Activated CD8-positive, alpha-beta memory T cell treated with anti-CD3 and anti-CD28 coated beads, Interleukin-2, amount 50 U/mL, for 48 hours (primary cell): ENCODE measurements around the gene EXD3.
A peak's percentile ranks its signal among the peaks of the same experiment; 100 is the strongest.
"Not testable (repeated sequence)": the region's sequence is repeated elsewhere in the genome, so short reads cannot be mapped to it uniquely, and the experiment has no call there.

Source experiments
- DNase-seq: peaks from one replicate; pipeline ENCODE4 v3.0.0-alpha.2; 2020

Gene EXD3, protein sequence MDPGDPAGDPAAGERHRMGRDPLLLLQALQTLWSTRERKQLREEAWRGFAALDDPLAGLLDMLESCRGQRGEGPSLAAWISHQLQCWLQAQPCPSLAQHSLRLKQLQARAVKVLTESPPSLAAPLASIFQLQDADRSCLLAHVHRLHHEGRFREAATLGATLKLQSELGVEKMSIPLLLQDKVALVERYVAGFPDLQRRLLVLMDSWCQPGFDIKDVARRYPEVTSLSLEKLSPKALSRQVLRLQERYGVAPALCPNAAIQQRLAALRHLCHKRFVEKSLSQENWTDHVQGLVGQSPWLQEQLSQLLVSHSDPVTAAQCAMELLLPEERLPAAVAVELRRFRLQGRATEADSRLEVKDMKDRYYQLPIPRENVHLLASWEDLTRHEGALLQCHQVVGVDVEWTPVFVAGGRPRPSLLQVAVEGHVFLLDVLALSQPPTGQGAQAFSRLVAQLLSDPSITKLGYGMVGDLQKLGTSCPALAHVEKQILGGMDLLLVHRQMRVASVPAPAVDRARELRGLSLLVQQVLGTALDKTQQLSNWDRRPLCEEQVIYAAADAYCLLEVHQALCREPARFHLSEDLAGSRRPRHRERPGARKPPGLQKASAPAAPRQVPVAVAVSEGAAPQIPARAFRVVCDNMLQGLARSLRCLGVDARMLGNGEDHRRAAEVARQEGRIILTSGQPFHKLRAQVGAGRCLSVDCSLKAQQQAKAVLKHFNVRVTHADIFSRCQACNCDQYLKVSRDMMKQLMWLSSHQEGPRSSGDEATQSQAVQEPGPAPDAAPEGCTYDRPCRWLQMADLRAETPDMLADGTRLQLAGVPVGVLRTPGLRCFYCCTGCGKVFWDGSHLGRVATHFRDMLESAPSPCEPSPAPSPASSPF

DNA sequence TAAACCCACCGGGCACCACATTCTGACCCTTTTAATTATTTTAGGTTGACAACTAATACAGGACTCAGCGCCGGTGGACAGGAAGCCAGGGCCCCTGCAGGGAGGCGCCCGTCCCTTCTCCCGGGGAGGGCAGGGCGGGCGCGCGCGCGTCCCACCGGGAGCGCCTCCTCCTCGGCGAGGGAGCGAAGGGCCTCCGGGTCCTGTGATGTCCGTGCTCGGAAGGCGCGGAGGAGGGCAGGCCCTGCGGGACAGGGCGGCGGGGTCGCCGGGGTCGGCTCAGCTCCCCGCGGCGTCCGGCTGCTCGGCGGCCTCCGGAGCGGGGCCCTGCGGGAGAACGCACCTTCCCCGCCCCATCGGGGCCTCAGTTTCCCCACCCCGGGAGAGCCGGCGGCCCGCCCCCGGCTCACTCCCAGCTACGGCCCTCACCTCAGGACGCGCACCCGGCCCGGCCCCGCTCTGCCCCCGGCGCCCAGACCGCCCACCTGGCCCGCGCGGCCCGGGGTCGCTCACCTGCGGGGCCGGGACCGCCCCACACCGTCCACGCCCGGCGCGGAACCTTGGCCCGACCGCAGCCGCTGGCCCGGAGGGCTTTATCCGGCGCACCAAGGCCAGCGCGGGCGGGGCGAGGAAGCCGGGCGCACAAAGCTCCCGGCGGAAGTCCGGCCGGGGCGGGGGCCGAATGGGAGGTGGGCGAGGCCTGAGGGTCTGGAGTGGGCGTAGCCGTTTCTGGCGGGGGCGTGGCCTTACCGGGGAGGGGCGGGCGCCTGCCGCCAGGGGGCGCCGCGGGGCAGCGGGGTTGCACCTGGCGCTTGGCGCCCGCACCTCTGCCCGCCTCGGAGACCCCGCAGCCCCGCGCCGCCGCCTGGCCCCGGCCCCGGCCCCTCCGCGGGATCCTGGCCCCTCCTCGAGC, at the start of gene EXD3, which contains the start of gene NOXA1:
Gene EXD3, minus strand, starts transcription at position 559 of the 910 bp plus-strand sequence. CDS start 27,805 bp downstream, outside the sequence.
Gene NOXA1, plus strand, starts transcription at position 790 of the 910 bp plus-strand sequence. CDS start 137 bp downstream, outside the sequence.
- DNase-seq: peak; percentile 99

GRCh38 chr9:137470785-137471184, 47.8 kb upstream of the EXD3 start:
- no peak for DNase-seq

DNA sequence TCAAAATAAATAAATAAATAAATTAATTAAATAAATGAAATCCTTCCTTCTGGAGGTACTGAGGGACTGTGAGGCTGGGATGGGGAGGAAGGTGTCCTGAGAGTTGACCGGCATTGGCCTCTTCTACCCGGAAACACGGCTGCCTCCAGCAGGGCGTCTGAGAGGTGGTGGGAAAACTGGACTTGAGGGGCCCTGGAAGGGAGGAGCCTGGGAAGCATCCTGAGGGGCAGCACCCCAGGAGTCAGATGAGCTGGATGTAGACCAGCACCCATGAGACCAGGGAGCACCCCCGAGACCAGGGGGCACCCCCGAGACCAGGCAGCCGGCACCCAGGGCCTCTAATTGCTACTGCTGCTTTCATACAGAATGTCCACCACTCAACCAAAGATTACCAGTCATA, 44.9 kb upstream of the EXD3 start:
- DNase-seq: no peak

DNA sequence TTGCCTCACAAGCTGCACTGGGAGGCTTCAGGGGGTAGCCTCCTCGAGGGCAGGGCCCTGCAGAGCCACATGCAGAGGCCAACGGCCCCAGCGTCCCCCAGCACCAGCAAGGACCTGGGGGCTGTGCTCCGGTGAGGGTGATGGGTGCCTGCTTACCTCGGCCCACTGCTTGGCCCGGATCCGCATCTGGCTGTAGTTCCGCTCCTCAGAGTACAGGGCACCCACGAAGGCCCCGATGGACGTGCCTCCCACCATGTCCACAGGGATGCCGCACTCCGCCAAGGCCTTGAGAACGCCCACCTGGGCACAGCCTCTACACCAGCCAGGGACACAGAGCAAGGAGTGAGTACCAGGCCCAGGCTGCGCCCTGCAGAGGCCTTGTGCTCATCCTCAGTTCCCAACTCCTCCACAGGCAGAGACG, 44.2 kb upstream of the EXD3 start:
- DNase-seq: no peak

DNA sequence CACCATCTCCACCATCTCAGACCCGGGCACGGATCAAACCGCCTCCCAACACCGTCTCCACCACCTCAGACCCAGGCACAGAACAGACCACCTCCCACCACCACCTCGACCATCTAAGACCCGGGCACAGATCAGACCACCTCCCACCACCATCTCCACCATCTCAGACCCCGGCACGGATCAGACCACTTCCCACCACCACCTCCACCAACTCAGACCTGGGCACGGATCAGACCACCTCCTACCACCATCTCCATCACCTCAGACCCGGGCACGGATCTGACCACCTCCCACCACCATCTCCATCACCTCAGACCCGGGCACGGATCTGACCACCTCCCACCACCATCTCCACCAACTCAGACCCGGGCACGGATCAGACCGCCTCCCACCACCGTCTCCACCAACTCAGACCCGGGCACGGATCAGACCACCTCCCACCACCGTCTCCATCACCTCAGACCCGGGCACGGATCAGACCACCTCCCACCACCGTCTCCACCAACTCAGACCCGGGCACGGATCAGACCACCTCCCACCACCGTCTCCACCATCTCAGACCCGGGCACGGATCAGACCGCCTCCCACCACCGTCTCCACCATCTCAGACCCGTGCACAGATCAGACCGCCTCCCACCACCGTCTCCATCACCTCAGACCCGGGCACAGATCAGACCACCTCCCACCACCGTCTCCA, 43.6 kb upstream of the EXD3 start:
- not testable (repeated sequence) for DNase-seq

DNA sequence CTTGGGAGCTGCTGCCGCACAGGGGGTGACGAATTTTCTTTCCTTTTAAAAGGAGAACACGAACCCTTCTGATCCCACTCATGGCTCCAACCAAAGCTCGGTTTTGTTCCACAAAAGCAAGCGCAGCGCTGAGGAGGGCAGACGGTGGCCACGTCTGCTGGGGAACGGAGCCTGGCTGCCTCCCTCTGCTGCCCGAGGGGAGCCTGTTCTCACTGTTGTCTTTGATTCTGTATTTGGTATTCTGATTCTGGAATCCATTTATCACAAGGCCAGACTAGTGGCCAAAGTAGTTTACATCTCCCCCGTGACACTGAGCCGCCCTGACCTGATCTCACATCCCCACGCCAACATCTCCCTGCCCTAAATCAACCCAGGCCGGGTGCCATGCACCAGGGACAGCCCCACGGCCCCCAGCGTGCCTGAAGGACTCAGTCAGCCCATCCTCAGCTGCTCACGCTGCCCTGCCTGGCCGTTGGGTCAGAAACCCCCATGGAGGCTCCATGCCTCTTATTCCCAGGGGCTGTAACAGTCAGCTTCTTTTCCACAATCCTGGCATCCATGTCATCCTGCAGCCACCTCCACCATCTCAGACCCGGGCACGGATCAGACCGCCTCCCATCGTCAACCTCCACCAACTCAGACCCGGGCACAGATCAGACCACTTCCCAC, 42.9 kb upstream of the EXD3 start:
- no peak for DNase-seq

- DNase-seq: no peak
Measured at GRCh38 chr9:137465000-137465719, 42.2 kb upstream of the EXD3 start.

DNA sequence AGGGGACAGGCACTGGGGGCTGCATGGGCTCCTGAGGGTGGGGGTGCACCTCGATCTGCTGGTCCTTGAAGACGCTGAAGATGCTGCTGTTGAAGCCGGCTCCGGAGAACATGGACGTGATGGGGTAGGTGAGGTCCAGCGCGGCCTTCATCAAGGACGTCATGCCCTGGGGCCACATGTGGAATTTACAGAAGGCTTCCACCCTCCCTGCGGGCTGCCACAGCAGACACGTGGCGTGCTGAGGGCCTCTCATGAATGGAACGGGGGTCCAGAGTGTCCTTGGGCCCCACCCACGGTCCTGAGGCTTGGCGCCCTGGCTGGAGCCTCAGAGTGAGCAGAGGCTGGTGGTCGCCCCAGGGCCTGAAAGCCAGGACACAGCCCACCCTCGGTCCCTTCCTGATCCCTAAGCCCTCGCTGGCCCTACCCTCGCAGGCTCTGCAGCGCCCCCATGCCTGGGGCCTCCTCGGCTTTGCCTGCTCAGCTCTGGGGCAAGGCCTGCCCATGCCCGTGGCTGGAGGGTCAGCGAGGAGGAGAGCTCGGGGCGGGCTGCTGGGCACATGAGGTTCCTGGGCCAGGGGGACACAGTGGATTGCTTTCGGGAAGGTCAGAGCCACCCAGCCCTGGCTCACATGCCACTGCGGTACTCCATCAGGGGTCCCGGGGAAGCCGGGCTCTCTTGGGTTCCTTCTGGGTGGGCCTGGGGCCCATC, 41.5 kb upstream of the EXD3 start:
- no peak for DNase-seq

- no peak for DNase-seq
Measured at GRCh38 chr9:137463931-137464290, 40.9 kb upstream of the EXD3 start.

DNA sequence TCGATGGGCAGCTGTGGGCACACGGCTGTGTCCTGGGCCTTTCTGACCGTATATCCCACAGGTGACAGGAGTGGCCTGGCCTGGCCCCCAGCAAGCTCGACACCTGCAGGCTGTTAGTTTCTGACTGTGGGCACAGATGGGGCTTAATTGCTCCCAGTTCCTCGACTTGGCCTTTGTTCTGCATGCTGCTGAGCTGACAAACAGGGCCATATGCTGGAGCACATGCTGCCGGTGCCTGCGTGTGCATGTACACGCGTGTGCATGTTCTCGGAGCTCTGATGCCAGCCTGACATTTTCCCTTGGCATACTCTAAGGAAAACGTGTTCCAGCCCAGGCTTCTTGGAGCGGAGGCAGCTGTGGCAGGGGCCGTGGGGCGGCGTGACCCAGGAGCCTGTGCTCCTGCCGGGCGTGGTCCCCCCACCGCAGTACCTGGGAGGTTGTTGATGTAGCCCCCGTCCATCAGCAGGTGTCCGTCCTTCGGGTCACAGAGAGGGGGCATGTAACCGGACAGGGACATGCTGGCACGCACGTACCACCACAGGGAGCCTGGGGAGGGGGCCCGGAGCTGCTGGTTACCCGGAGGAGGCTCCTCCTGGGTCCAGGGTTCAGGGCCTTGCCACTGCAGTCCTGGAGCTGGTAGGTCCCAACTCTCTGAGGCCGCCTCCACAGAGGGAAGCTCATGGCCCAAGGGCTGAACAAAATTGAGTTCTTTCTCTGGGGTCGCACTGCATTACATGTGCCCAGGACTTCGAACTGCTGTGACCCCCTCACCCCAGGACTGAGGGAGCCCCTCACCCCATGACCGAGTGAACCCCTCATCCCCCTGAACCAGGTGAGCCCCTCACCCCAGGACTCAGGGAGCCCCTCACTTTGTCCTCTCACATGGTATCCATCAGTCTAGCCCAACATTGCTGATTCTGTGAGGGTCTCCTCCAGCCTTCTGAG, 40.3 kb upstream of the EXD3 start:
- no peak for DNase-seq

DNA sequence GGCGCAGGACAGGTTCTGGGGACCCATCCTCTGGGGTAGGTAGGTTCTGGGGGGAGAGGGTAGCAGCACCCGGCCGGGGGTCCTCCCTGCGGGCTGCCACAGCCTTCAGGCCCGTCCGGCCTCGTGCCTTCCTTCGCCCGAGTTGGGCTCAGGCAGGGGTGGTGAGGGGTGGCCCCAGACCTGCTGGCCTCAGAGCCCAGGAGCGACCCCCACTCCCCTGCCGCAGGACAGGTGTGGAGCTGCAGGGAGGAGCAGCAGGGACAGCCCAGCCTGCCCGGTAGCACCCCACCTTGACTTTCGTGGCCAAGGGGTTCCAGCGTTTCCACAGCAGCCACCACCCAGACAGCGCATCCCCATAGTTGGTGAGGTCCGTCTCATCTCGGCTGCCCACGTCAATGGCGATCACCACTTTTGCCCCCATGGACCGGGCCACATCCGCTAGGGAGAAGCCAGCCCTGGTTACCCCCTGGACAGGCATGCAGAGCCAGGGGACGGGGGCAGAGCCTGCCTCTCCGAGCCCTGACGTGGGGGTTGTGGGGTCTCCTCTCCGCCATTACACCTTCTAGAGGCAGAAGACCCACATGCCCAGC, 39.5 kb upstream of the EXD3 start:
- peak; percentile 59 for DNase-seq

DNA sequence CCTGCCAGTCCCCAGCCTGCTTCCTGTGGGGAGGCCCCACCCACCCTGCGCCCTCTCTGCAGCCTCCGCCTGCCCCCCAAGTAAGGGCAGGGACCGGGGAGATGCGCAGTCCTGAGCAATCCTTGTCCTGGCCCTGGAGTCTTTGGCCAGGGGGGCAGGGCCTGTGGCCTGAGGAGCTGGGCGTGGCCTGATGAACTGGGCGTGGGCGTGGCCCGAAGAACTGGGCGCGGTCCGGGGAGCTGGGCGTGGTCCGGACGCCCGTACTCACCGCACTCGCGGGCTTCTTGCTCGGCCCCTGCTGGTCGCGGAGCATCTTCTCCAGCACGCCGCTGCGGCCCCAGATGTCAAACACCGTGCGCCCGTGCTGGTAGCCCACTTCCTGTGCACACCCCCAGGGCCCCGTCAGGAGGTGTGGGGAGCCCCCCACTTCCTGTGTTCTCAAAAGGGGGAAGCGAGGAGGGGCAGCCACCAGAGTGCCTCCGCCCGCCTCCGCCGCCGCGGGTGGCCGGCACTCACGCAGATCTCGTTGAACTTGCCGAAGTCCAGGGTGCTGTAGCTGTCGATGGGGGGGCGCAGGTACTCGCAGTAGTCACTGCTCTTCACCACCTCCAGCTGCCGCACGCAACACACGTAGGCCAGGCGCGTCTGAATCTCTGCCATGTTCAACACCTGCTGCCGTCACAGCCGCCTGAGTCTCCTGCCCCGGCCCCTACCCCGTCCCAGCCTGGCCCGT, 38.9 kb upstream of the EXD3 start:
- peak; percentile 93 for DNase-seq

- no peak for DNase-seq
Measured at GRCh38 chr9:137461316-137461662, 38.3 kb upstream of the EXD3 start.

GRCh38 chr9:137460363-137461315, 37.7 kb upstream of the EXD3 start:
- DNase-seq: no peak

DNA sequence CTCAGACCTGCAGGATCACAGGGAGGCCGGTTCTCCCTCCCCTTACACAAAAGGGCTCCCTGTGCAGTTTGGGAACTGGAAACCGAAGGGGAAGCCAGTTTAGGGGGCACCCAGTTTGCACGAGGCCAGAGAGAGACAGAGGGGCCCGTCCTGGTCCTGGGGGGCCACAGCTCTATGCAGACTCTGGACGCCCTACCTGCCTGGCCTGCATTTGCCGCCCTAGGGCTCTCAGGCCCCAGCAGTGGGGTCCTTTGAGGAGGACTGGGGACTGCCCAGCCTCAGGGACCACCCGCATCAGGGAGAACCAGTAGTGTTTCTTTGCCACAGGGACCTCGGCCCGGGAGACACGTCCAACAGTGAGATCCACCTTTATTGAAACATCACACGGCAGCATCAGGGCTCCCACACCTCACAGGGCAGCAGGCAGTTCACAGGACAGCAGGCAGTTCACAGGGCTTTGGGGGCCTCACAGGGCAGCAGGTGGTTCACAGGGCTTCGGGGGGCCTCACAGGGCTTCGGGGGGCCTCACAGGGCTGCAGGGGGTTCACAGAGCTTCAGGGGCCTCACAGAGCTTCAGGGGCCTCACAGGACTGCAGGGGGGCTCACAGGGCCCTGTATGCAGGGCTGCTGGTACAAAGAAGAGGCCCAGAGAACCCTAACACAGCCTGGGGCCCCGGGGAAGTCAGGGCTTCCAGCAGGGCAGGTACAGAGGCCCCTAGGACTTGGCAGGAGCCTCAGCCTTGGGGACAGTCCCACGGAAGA, 36.8 kb upstream of the EXD3 start:
- DNase-seq: no peak

DNA sequence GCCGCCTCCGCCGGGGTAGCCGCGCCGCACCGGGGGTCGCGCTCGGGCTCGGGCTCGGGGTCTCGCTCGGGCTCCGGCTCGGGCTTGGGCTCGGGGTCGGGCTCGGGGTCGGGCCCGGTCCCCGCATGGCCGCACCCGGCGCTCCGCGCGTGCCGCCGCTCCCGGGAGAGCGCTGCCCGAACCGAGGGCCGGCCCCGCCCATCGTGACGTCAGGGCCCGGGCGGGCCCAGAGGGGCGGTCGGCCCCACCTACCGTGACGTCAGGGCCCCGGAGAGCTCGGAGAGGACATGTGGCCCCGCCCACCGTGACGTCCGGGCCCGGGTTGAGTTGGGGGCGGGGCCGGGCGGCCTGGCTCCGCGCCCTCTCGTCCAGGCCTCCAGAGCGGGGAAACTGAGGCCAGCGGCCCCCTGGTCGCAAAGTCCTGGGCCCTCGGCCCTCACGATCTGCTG, 36.2 kb upstream of the EXD3 start, which contains the start of gene NSMF:
Gene NSMF, minus strand, starts transcription at position 183 of the 449 bp plus-strand sequence. CDS start 232 bp downstream, outside the sequence.
- peak; percentile 99 for DNase-seq
